Measurements from ENCODE around the gene NBEA.

The NBEA gene

GRCh38 chr13:34935841-34936240 is 6.2 kb upstream of the NBEA start:
- TF ChIP-seq ZFX (IDR thresholded peaks at IDR 0.05) (no peak), CTCF (conservative IDR thresholded peaks at IDR 0.05) (no peak)

GRCh38 chr13:34939771-34940170 is 2.3 kb upstream of the NBEA start:
- TF ChIP-seq ZFX (IDR thresholded peaks at IDR 0.05), result no peak
- TF ChIP-seq CTCF (conservative IDR thresholded peaks at IDR 0.05), result no peak
- H3K27ac ChIP-seq, result no peak overlapping the region

More at GRCh38 chr13:34935841-34936240, 6.2 kb upstream of the NBEA start:
- no peak overlapping the region for H3K27ac ChIP-seq

- H3K27ac ChIP-seq, result peak overlapping the region; percentile 57
- TF ChIP-seq CTCF (conservative IDR thresholded peaks at IDR 0.05) (no peak), ZFX (IDR thresholded peaks at IDR 0.05) (no peak)
Measured at GRCh38 chr13:34941436-34941834, 635 bp upstream of the NBEA start.

- peak overlapping the region; percentile 57 for H3K27ac ChIP-seq
Measured at GRCh38 chr13:34942732-34943435, 814 bp downstream of the NBEA start.

GRCh38 chr13:34943436-34944273 is 1.6 kb downstream of the NBEA start:
- TF ChIP-seq ZFX (IDR thresholded peaks at IDR 0.05) (no peak), CTCF (conservative IDR thresholded peaks at IDR 0.05) (no peak)
- H3K27ac ChIP-seq, result no peak overlapping the region

More at GRCh38 chr13:34942732-34943435, 814 bp downstream of the NBEA start:
- TF ChIP-seq CTCF (conservative IDR thresholded peaks at IDR 0.05) (no peak), ZFX (IDR thresholded peaks at IDR 0.05) (0 out of 2 replicates have a peak, but pooled peaks have one; percentile 0)

- no peak overlapping the region for H3K27ac ChIP-seq
- TF ChIP-seq CTCF (conservative IDR thresholded peaks at IDR 0.05) (no peak), ZFX (IDR thresholded peaks at IDR 0.05) (no peak)
Measured at GRCh38 chr13:34944274-34944634, 2.2 kb downstream of the NBEA start.

GRCh38 chr13:34944751-34945150 is 2.7 kb downstream of the NBEA start:
- H3K27ac ChIP-seq, result no peak overlapping the region
- TF ChIP-seq CTCF (conservative IDR thresholded peaks at IDR 0.05) (no peak), ZFX (IDR thresholded peaks at IDR 0.05) (no peak)
